Right lobe of liver (tissue), 6 donors: Measurements from ENCODE around the gene NKAIN2. TPM values are rescaled to one million over a fixed set of nuclear protein-coding genes. Genes with fewer than 3 reads are reported as not detected.

ENCODE experiments used
- ATAC-seq, 4 donors: fragments of 200-7000 bp; cut with Tn5 transposase; one replicate each; pipeline ENCODE4 v1.9.1; 2020; ENCODE audit warnings: mild to moderate bottlenecking in 4 of 4, moderate library complexity in 4 of 4
- DNase-seq, 3 donors: peaks; one replicate each; pipeline ENCODE4 v3.0.0-alpha.2; 2020
- H3K27ac ChIP-seq, 3 donors: fragments of 200-600 bp; one replicate each; pipeline ENCODE4 v1.8.0; 2022
- H3K27me3 ChIP-seq, 2 donors: fragments of 200-600 bp; one replicate each; pipeline ENCODE4 v1.8.0; 2022
- H3K36me3 ChIP-seq, 4 donors: fragments of 200-600 bp; sonication (generic) in 1 of 4; one replicate each; pipeline versions ENCODE4 v1.5.1 to v1.8.0; 2017 to 2022; ENCODE audit warnings: control low read depth in 1 of 4
- H3K4me1 ChIP-seq, 4 donors: fragments of 200-600 bp; sonication (generic) in 1 of 4; one replicate each; pipeline versions ENCODE4 v1.5.1 to v1.8.0; 2017 to 2022; ENCODE audit warnings: control low read depth in 1 of 4
- H3K4me3 ChIP-seq, 3 donors: fragments of 200-600 bp; one replicate each; pipeline ENCODE4 v1.8.0; 2022
- H3K9me3 ChIP-seq, 4 donors: fragments of 200-600 bp; sonication (generic) in 1 of 4; one replicate each; pipeline versions ENCODE4 v1.5.1 to v1.8.0; 2017 to 2022; ENCODE audit warnings: control low read depth in 1 of 4
- CTCF ChIP-seq, 4 donors: fragments of 200-600 bp in 3 of 4; fragments of 450-650 bp in 1 of 4; IDR thresholded peaks; one replicate each; pipeline versions ENCODE4 v1.5.1 to v1.8.0; 2016 to 2022; ENCODE audit warnings: antibody characterized with exemption in 4 of 4, mild to moderate bottlenecking in 2 of 4
- POLR2A ChIP-seq: fragments of 450-650 bp; IDR thresholded peaks from one replicate; pipeline ENCODE4 v1.6.1; 2017; ENCODE audit warnings: antibody characterized with exemption, mild to moderate bottlenecking
- WGBS: methylation state at CpG from one replicate; pipeline ENCODE4 v1.1.6; 2018; ENCODE audit warnings: low coverage, low lambda C conversion rate; ENCODE audit not compliant: insufficient coverage; ENCODE audit errors: missing lambda C conversion rate; 5-methylcytosine and 5-hydroxymethylcytosine counted together
- intact Hi-C, 2 donors: fragments of 100-400 bp; cut with DNase I; formaldehyde crosslinking; loops; one replicate each; pipeline versions ENCODE4 v1.11.2 to v1.14.1; 2022
- total RNA-seq, 6 experiments: library from RNA; depleted of rRNA in 2 of 6; stranded (reverse); fragments of >200 nt in 2 of 6; fragmentation: NEBNext Ultra II Directional in 3 of 6; extraction: Animal tissue kit (Norgen Biotek cat#: 25700) in 3 of 6; gene quantifications; one replicate each; pipeline versions ENCODE4 v1.1.0 to v1.2.4, GENCODE V29; 2016 to 2023
- donor health status: DM: no; HTN: yes; CAD: no.
- donor health status: DM: no; HTN: no; CAD: no.
- donor health status: DM: no; HTN: no; CAD: no.
- donor health status: DM: no; HTN: yes; CAD: no.
- donor health status: DM: no; HTN: yes; CAD: no.

NKAIN2 gene
- total RNA-seq, 6 experiments from 2014 or later: 0.16 to 0.28 TPM; not detected in 4

GRCh38 chr6:124479991-124480430 is 676.3 kb downstream of the NKAIN2 start:
- intact Hi-C loops: no loop called here
- WGBS: 19% methylated on average over 1 of the region's 1 CpG
- ATAC-seq (no peak), DNase-seq (no peak)
- H3K27ac ChIP-seq: no peak overlapping the region
- H3K36me3 ChIP-seq: no peaks in the 10 kb centered on the region
- TF ChIP-seq POLR2A: no peak
- TF ChIP-seq CTCF (IDR thresholded peaks at IDR 0.05): no peak
- no peaks in the 10 kb centered on the region for H3K27me3 ChIP-seq
- H3K4me3 ChIP-seq: no peak overlapping the region
- no peaks in the 10 kb centered on the region for H3K4me1 ChIP-seq
- no peaks in the 10 kb centered on the region for H3K9me3 ChIP-seq

- ATAC-seq (no peak), DNase-seq (no peak)
- no peaks in the 10 kb centered on the region for H3K27me3 ChIP-seq
- no peak overlapping the region for H3K27ac ChIP-seq
- intact Hi-C loops: no loop called here
- no peaks in the 10 kb centered on the region for H3K9me3 ChIP-seq
- TF ChIP-seq POLR2A (no peak), CTCF (IDR thresholded peaks at IDR 0.05) (no peak)
- no peaks in the 10 kb centered on the region for H3K36me3 ChIP-seq
- H3K4me1 ChIP-seq: no peaks in the 10 kb centered on the region
- 23% methylated on average over 1 of the region's 1 CpG for WGBS
- no peak overlapping the region for H3K4me3 ChIP-seq
Measured at GRCh38 chr6:124482071-124482491, 678.4 kb downstream of the NKAIN2 start.

- H3K27me3 ChIP-seq: no peaks in the 10 kb centered on the region
- TF ChIP-seq POLR2A: no peak
- TF ChIP-seq CTCF (IDR thresholded peaks at IDR 0.05): no peak
- no peak for ATAC-seq
- no peak for DNase-seq
- H3K4me1 ChIP-seq: no peaks in the 10 kb centered on the region
- H3K27ac ChIP-seq: no peak overlapping the region
- H3K36me3 ChIP-seq: no peaks in the 10 kb centered on the region
- WGBS: 57% methylated on average over 4 of the region's 4 CpGs
- no peaks in the 10 kb centered on the region for H3K9me3 ChIP-seq
- intact Hi-C loops: no loop called here
- no peak overlapping the region for H3K4me3 ChIP-seq
Measured at GRCh38 chr6:124487623-124488431, 684.2 kb downstream of the NKAIN2 start.

GRCh38 chr6:124490122-124490521 is 686.5 kb downstream of the NKAIN2 start:
- WGBS: 43% methylated on average over 1 of the region's 1 CpG
- ATAC-seq: no peak
- no peak overlapping the region for H3K4me3 ChIP-seq
- TF ChIP-seq POLR2A: no peak
- TF ChIP-seq CTCF (IDR thresholded peaks at IDR 0.05): no peak
- H3K27ac ChIP-seq: no peak overlapping the region
- DNase-seq: no peak
- no peaks in the 10 kb centered on the region for H3K36me3 ChIP-seq
- H3K4me1 ChIP-seq: no peaks in the 10 kb centered on the region
- H3K9me3 ChIP-seq: no peaks in the 10 kb centered on the region
- H3K27me3 ChIP-seq: no peaks in the 10 kb centered on the region
- intact Hi-C loops: no loop called here
